GM12878 (cell line): ENCODE data around the gene BIN1. TPM values are rescaled to one million over a fixed set of nuclear protein-coding genes. Genes with fewer than 3 reads are reported as not detected.

ENCODE experiments used
- ATAC-seq: fragments of 200-7000 bp; cut with Tn5 transposase; 3 replicates; pipeline ENCODE4 v1.9.1; 2020; ENCODE audit warnings: mild to moderate bottlenecking, moderate library complexity
- BruUV-seq: library from RNA; stranded (reverse); fragments of 400-500 nt; replicated peaks from 2 replicates; lab custom pipeline; 2021; lab: Mats Ljungman, UMichigan
- CTCF ChIA-PET: fragments of 300-600 bp; sonication (Branson Sonifier 250); formaldehyde crosslinking; extraction: SDS; loops from one replicate; lab custom pipeline; 2021; ENCODE audit warnings: inconsistent platforms; lab: Yijun Ruan, JAX
- POLR2A ChIA-PET: fragments of 350-600 bp; formaldehyde crosslinking; extraction: SDS; loops from one replicate; lab custom pipeline; 2021; ENCODE audit warnings: inconsistent platforms; lab: Charles Lee
- RAD21 ChIA-PET: fragments of 300-600 bp; sonication (Branson Sonifier 250); formaldehyde crosslinking; loops from one replicate; lab custom pipeline; 2023; ENCODE audit warnings: antibody characterized with exemption; ENCODE audit not compliant: unreplicated experiment; lab: Charles Lee
- SMC1A ChIA-PET: fragments of 300-600 bp; sonication (Branson Sonifier 250); formaldehyde crosslinking; loops from one replicate; lab custom pipeline; 2023; ENCODE audit not compliant: unreplicated experiment, uncharacterized antibody; lab: Charles Lee
- DNase-seq: peaks from one replicate; pipeline ENCODE4 v3.0.0-alpha.2; 2011; ENCODE audit warnings: low read depth, low spot score
- FAIRE-seq: peaks from 3 replicates; lab custom pipeline; 2011; peaks lifted over from hg19 to GRCh38; lab: Jason Lieb, UNC
- H2AFZ ChIP-seq: 2 replicates; pipeline ENCODE4 v1.6.0; 2011; ENCODE audit warnings: low read depth, low read length, control low read depth; ENCODE audit not compliant: control insufficient read depth
- H3K27ac ChIP-seq: 2 replicates; pipeline ENCODE4 v1.5.1; 2011; ENCODE audit warnings: control low read depth; ENCODE audit not compliant: control insufficient read depth, insufficient read depth
- H3K27me3 ChIP-seq, 2 experiments: replicated peaks in 1 of 2; 2 replicates each; pipeline versions ENCODE4 v1.6.0 to v1.6.1; 2011; ENCODE audit warnings: low read length in 1 of 2; ENCODE audit not compliant: control insufficient read depth in 2 of 2, insufficient read depth in 2 of 2
- H3K36me3 ChIP-seq, 2 experiments: 2 replicates each; pipeline ENCODE4 v1.5.1; 2011; ENCODE audit warnings: low read length in 1 of 2; ENCODE audit not compliant: control insufficient read depth in 2 of 2, insufficient read depth in 2 of 2
- H3K4me1 ChIP-seq: 2 replicates; pipeline ENCODE4 v1.6.1; 2011; ENCODE audit warnings: mild to moderate bottlenecking, low read length, moderate library complexity, mixed read lengths; ENCODE audit not compliant: control insufficient read depth, insufficient read depth
- H3K4me2 ChIP-seq: 2 replicates; pipeline ENCODE4 v1.6.0; 2011; ENCODE audit warnings: control low read depth; ENCODE audit not compliant: control insufficient read depth, insufficient read depth
- H3K4me3 ChIP-seq: fragments of 200-600 bp; sonication (generic); 2 replicates; pipeline ENCODE4 v1.5.1; 2016
- H3K79me2 ChIP-seq: 2 replicates; pipeline ENCODE4 v1.6.0; 2011; ENCODE audit warnings: low read length; ENCODE audit not compliant: control insufficient read depth, insufficient read depth
- H3K9ac ChIP-seq: 2 replicates; pipeline ENCODE4 v1.8.0; 2011; ENCODE audit warnings: low read length, control low read depth, mixed read lengths; ENCODE audit not compliant: control insufficient read depth, insufficient read depth
- H3K9me3 ChIP-seq: replicated peaks from 3 replicates; pipeline ENCODE4 v1.5.1; 2011; ENCODE audit warnings: mild to moderate bottlenecking, low read length; ENCODE audit not compliant: control insufficient read depth, insufficient read depth
- H4K20me1 ChIP-seq: 2 replicates; pipeline ENCODE4 v1.6.0; 2011; ENCODE audit not compliant: control insufficient read depth, insufficient read depth
- BACH1 ChIP-seq: fragments of 450-650 bp; IDR thresholded peaks from 2 replicates; pipeline ENCODE4 v1.6.1; 2017; ENCODE audit warnings: mild to moderate bottlenecking, borderline replicate concordance
- EP300 ChIP-seq, 2 experiments: fragments of 150-350 bp in 1 of 2; IDR thresholded peaks; 2 replicates each; pipeline ENCODE4 v1.6.1; 2011 to 2012; ENCODE audit warnings: low read depth in 2 of 2, low read length in 2 of 2, borderline replicate concordance in 1 of 2, improper control_type of control experiment in 1 of 2, inconsistent platforms in 1 of 2; ENCODE audit not compliant: control insufficient read depth in 1 of 2
- FOS ChIP-seq: IDR thresholded peaks from 3 replicates; pipeline ENCODE4 v1.6.1; 2011; ENCODE audit warnings: borderline replicate concordance; ENCODE audit not compliant: insufficient read length; ENCODE audit errors: extremely low read depth
- MLLT1 ChIP-seq: fragments of 450-650 bp; IDR thresholded peaks from 2 replicates; pipeline ENCODE4 v1.6.1; 2016; ENCODE audit warnings: mild to moderate bottlenecking
- NKRF ChIP-seq: fragments of 450-650 bp; conservative IDR thresholded peaks from 2 replicates; pipeline ENCODE4 v1.6.1; 2017; ENCODE audit warnings: mild to moderate bottlenecking, moderate library complexity
- USF1 ChIP-seq: IDR thresholded peaks from 2 replicates; pipeline ENCODE4 v1.6.1; 2011; ENCODE audit warnings: borderline replicate concordance, low read depth, mild to moderate bottlenecking, moderate library complexity, mixed read lengths, low read length; ENCODE audit not compliant: insufficient read depth; ENCODE audit errors: extremely low read length
- WGBS: methylation state at CpG from one replicate; pipeline ENCODE4 v1.1.6; 2016; ENCODE audit warnings: low lambda C conversion rate; ENCODE audit not compliant: insufficient replicate concordance, insufficient coverage; ENCODE audit errors: missing lambda C conversion rate; 5-methylcytosine and 5-hydroxymethylcytosine counted together
- in situ Hi-C: fragments of 300-500 bp; cut with MboI; formaldehyde crosslinking; loops from 9 replicates; pipeline ENCODE4 v1.14.3; 2018; ENCODE audit warnings: mixed read lengths
- intact Hi-C: fragments of 100-400 bp; cut with micrococcal nuclease; formaldehyde crosslinking; loops from one replicate; pipeline ENCODE4 v1.14.2; 2022; ENCODE audit not compliant: unreplicated experiment
- polyA plus RNA-seq, 11 experiments: library from polyadenylated mRNA; depleted of rRNA in 4 of 11; unstranded in 6 of 11; stranded (reverse) in 5 of 11; fragments of >200 nt; fragmentation: Nextera tagmentation in 4 of 11; fragmentation: Illumina TruSeq in 1 of 11; extraction: Ambion mirVana in 4 of 11; extraction: Trizol in 1 of 11; gene quantifications; 1 replicate in 1 of 11; 2 replicates in 10 of 11; pipeline versions ENCODE4 v1.2.1 to v1.2.3, GENCODE V29; 2011 to 2016; ENCODE audit warnings: inconsistent platforms in 2 of 11, missing spikeins in 2 of 11, low read depth in 1 of 11
- total RNA-seq, 4 experiments: library from RNA; depleted of rRNA in 3 of 4; stranded (reverse); fragments of >200 nt in 3 of 4; fragmentation: Illumina TruSeq in 1 of 4; extraction: Trizol in 1 of 4; gene quantifications; 2 replicates each; pipeline versions ENCODE4 v1.2.1 to v1.2.3, GENCODE V29; 2013 to 2021

Gene BIN1
- total and polyA plus RNA-seq, 10 of the 15 experiments (the other 5 are each of a cell fraction or from before 2014, with no cell fraction given) = 0.32 to 21.3 (median 11.2) TPM

GRCh38 chr2:127104881-127105655 is 1.9 kb downstream of the BIN1 start (continued):
- no peak for TF ChIP-seq MLLT1

- Histone ChIP-seq H2AFZ (no peak overlapping the region), H3K4me2 (no peak overlapping the region), H3K79me2 (no peaks in the 10 kb centered on the region), H3K4me3 (no peak overlapping the region), H3K9ac (no peak overlapping the region), H3K9me3 (no peaks in the 10 kb centered on the region), H3K36me3 (no peaks in the 10 kb centered on the region), H3K4me1 (0 out of 2 replicates have a peak, but pooled peaks cover 3% of the 10 kb centered on the region), H3K27me3 (peaks cover 5 to 7% of the 10 kb centered on the region in 2 experiments; a peak in 3 of 4 replicates), H3K27ac (no peak overlapping the region), H4K20me1 (no peaks in the 10 kb centered on the region)
- ChIA-PET RAD21 (no interaction called here), CTCF (no interaction called here), POLR2A (no interaction called here), SMC1A (no interaction called here)
- ATAC-seq (no peak), FAIRE-seq (no peak), DNase-seq (no peak)
- TF ChIP-seq EP300 (IDR thresholded peaks at IDR 0.05; ENCODE audit: borderline replicate concordance in 1 of 2, control insufficient read depth in 1 of 2, low read depth in 2 of 2, low read length in 2 of 2) (no peak), USF1 (no peak), FOS (no peak), NKRF (no peak), BACH1 (no peak)
- in situ Hi-C loops (no loop called here), intact Hi-C loops (no loop called here)
- 51% methylated on average over 8 of the region's 8 CpGs for WGBS
- BruUV-seq = no TSS peak
Observed at GRCh38 chr2:127104166-127104660, 2.7 kb downstream of the BIN1 start.
